DMS79 (cell line): ENCODE data around the gene LCNL1.
"Not testable (repeated sequence)": the region's sequence is repeated elsewhere in the genome, so short reads cannot be mapped to it uniquely, and the experiment has no call there.

ENCODE experiments used
- DNase-seq: peaks from one replicate; lab custom pipeline; 2025; lab: John Stamatoyannopoulos, UW

LCNL1 gene

GRCh38 chr9:137028263-137029057 is 45.7 kb downstream of the LCNL1 start:
- peak; percentile 16 for DNase-seq

DNA sequence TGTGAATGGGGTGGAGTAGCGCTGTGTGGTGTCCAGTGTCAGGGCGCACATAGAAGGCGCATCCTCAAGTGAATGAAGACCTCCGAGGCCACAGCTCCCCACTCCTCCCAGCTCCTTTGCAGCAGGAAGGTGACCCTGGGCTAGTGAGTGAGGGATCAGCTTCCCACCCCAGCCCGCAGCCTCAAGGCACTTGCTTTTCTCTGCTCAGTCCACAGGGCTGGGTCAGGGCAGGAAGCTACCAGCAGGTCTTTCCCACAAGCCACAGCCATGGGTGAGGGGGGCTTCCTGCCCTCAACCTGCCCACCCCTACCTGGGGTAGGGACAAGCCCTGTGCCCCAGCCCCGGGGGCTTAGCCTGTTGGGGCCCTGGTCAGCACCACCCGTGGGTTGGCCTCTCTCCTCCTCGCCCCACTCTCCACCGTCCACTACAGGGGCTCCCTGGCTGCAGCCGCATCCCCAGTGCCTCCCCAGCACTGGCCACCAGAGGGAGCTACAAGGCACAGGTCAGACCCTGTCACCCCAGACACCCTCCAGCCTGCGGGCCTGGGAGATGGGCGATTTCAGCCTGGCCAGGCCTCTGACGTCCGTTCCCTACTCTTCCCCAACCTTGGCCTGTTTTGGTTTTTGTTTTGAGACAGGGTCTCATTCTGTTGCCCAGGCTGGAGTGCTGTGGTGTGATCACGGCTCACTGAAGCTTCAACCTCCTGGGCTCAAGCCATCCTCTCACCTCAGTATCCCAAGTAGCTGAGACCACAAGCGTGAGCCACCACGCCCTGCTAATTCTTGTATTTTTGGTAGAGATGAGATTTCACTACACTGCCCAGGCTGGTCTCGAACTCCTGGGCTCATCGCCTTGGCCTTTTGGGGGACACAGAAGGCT is 46.5 kb downstream of the LCNL1 start:
- DNase-seq = peak; percentile 19

DNA sequence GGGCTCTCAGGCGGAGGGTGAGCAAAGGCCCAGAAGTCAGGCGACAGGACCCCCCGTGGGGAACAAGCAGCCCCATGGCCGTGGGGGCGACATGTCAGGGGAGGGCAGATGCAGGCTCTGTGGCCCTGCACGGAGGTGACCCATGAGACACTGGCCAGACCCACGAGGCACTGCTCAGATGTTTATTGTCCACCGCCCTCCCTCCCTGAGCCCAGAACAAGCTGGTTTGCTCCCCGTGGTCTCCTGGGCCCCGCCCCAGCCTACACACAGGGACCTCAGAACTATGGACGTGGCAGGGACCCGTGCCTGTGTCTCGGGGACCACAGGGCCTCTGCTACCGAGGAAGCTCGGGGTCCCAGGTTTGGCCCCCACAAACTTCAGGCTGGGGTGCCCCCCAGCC is 47.2 kb downstream of the LCNL1 start:
- DNase-seq = no peak

DNA sequence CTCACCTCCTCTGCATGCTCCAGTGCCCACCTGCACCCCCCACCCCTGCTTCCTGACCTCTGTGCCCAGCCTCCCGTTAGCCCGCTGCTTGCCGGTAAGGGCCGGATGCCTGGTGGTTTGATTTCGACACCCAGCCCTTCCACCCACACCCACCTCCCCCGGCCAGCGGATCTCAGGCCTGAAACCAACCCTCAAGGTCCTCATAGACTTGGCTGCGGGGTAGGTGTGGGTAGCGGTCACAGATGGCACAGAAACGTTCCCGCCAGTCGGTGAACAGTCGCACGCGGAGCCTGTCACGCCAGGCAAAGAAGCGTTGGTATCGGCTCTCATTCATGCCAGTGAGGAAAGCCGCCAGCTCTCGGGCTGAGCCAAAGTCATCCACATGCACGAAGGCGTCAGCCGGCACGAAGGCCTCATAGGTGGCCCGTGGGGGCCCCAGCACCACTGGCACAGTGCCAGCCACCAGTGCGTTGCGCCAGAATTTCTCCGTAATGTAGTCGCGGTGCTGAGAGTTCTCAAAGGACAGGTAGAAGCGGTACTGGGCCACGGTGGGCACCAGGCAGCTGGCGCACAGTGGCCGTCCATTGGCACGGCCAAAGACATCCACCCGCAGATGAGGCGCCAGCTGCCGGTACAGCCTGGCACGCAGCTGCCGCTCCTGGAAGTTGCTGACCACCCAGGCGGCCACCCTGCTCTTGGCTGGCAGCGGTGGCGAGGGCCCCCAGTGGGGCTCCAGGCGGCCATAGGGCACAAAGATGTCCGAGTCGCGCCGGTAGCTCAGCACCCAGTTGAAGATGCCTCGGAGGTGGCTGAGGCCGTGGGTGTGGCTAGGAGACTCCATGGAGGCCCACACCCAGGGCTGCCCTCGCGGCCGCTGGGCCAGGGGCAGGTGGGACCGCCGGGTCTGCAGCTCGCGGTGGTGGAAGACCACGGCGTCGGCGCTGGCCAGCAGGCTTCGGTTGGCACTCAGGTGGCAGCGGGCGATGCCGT is 48.0 kb downstream of the LCNL1 start:
- DNase-seq = no peak

DNA sequence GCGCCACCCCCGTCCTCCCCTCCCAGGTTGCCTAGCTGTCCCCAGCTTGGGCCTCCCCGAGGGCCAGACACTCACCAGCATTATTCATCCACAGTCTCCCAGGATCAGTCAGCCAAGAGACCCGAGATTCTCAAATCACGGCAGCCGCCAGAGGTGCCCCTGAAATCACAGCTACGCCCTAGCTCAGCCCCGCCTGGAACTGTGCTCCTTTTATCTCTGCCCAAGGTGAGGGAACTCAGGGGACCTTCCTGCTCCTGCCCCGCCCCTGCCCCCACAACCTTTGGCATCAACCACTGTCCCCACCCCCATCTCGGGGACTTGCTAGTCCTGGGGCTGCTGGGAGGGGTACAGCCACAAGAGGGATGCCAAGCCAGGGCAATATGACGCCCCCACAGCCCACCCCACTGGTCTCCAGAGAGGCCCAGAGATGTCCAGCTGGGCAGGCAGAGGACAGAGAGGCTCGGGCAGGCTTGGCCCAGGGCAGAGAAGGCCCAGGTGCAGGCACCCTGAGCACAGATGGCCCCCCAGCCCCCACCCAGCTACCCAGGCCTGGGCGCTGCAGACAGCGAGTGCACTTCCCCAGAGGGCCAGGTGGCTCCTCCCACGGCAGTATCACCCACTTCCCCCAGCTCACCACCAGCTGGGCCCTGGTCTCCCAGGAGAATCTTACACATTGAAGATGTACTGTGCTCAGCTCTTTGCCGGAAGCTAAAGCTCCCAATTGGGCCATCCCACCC is 49.3 kb downstream of the LCNL1 start, which contains the start of gene FUT7:
FUT7 (minus strand) TSS at position 185 of the 737 bp plus-strand sequence; CDS start at position 88, 97 bp downstream.
- DNase-seq = no peak

- no peak for DNase-seq
Observed at GRCh38 chr9:137032858-137033257, 50.1 kb downstream of the LCNL1 start.

DNA sequence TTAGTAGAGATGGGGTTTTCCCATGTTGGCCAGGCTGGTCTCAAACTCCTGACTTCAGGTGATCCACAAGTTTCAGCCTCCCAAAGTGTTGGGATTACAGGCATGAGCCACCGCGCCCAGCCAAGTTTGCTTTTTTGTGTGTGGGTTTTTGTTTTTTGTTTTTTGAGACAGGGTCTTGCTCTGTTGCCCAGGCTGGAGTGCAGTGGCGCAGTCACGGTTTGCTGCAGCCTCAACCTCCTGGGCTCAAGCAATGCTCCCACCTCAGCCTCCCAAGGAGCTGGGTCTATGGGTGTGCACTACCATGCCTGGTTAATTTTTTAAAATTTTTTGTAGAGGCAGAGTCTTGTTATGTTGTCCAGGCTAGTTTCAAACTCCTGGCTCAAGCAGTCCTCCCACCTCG is 50.7 kb downstream of the LCNL1 start:
- not testable (repeated sequence) for DNase-seq

DNA sequence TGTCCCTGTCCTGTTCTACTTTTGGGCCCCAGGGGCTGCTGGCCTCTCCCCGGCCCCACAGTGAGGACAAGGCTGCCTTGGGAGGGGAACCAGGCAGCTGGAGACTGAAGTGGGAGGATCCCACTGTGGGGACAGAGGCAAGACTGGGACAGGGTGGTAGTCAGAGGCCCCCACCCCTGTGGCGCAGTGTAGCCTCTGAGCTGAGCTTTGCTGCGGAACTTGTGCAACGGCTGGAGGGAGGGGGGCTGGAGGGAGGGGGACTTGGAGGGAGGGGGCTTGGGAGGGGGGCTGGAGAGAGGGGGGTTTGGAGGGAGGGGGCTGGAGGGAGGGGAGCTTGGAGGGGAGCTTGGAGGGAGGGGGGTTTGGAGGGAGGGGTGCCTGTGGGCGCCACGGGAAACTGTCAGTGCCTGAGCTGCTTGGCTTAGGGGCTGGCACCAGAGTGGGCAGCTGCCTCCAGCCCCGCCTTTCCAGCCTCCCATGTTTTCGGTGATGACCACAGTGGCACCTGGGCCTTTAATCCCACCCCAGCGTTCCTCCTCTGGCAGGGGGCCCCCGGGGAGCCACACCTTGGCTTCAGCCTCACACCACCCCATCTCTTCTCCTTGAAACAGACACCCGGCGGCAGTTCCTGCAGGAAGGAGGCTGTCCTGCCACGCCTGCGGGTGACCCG is 51.4 kb downstream of the LCNL1 start:
- DNase-seq = no peak

GRCh38 chr9:137034709-137035506 is 52.1 kb downstream of the LCNL1 start:
- peak; percentile 70 for DNase-seq
